ENCODE results near the gene LENG1. TPM values are rescaled to one million over a fixed set of nuclear protein-coding genes. Genes with fewer than 3 reads are reported as not detected.
"Not testable (repeated sequence)": the region's sequence is repeated elsewhere in the genome, so short reads cannot be mapped to it uniquely, and the experiment has no call there.

Gene LENG1
- 15.8 and 18.9 TPM in 2 replicates for total RNA-seq (2014; rRNA removed; shearing (Covaris generic))

GRCh38 chr19:54159352-54160181 is at the start of gene LENG1:
Gene LENG1, minus strand, starts transcription at chr19:54159721. Its CDS starts 26 bp downstream, at chr19:54159695.
- Histone ChIP-seq H3K27me3 (replicated peaks) (no peaks in the 10 kb centered on the region), H3K27ac (peak within 1 kb of the TSS; percentile 83), H3K4me3 (peak within 1 kb of the TSS; percentile 63), H3K4me1 (replicated peaks) (peaks cover 17% of the 10 kb centered on the region), H3K36me3 (peaks cover 38% of the 10 kb centered on the region), H3K9me3 (replicated peaks) (no peaks in the 10 kb centered on the region)
- DNase-seq (ENCODE audit: low read depth in 1 of 2, low spot score in 2 of 2) = peak; percentile 99 to 100

GRCh38 chr19:54208784-54209057 is 49.2 kb upstream of the LENG1 start:
- H3K36me3 ChIP-seq = peaks cover 62% of the 10 kb centered on the region
- no peaks in the 10 kb centered on the region for H3K27me3 ChIP-seq (replicated peaks)
- H3K4me3 ChIP-seq = no peak overlapping the region
- no peak for DNase-seq (ENCODE audit: low read depth in 1 of 2, low spot score in 2 of 2)
- no peaks in the 10 kb centered on the region for H3K9me3 ChIP-seq (replicated peaks)
- no peak overlapping the region for H3K27ac ChIP-seq
- peaks cover 30% of the 10 kb centered on the region for H3K4me1 ChIP-seq (replicated peaks)

- peak in 1 of 2 experiments; percentile 31 for DNase-seq (ENCODE audit: low read depth in 1 of 2, low spot score in 2 of 2)
- Histone ChIP-seq H3K27me3 (replicated peaks) (no peaks in the 10 kb centered on the region), H3K4me3 (no peak overlapping the region), H3K4me1 (replicated peaks) (peaks cover 34% of the 10 kb centered on the region), H3K9me3 (replicated peaks) (no peaks in the 10 kb centered on the region), H3K36me3 (peaks cover 68% of the 10 kb centered on the region), H3K27ac (no peak overlapping the region)
Measured at GRCh38 chr19:54207983-54208783, 48.7 kb upstream of the LENG1 start.

GRCh38 chr19:54207676-54207982 is 48.1 kb upstream of the LENG1 start:
- Histone ChIP-seq H3K4me1 (replicated peaks) (peaks cover 40% of the 10 kb centered on the region), H3K36me3 (peaks cover 73% of the 10 kb centered on the region), H3K27ac (no peak overlapping the region)

DNA sequence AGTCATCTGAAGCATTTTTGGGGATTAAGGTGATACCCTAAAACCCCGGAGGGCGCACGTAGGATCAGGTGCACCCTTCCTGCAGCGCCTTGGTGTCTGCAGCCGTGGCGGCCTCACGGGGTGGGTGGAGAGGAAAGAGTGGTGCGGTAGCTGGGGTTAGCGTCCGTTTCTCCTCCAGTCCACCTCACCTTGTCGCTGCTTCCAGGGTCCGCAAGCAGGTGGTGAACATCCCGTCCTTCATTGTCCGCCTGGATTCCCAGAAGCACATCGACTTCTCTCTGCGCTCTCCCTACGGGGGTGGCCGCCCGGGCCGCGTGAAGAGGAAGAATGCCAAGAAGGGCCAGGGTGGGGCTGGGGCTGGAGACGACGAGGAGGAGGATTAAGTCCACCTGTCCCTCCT is 47.7 kb upstream of the LENG1 start:
- H3K36me3 ChIP-seq = peaks cover 78% of the 10 kb centered on the region
- H3K4me3 ChIP-seq; H3K27ac ChIP-seq; DNase-seq (ENCODE audit: low read depth in 1 of 2, low spot score in 2 of 2); H3K9me3 ChIP-seq (replicated peaks); H3K27me3 ChIP-seq (replicated peaks): not testable (repeated sequence)
- peaks cover 44% of the 10 kb centered on the region for H3K4me1 ChIP-seq (replicated peaks)

More at GRCh38 chr19:54207676-54207982, 48.1 kb upstream of the LENG1 start:
- no peak for DNase-seq (ENCODE audit: low read depth in 1 of 2, low spot score in 2 of 2)
- no peak overlapping the region for H3K4me3 ChIP-seq
- H3K9me3 ChIP-seq (replicated peaks) = no peaks in the 10 kb centered on the region
- H3K27me3 ChIP-seq (replicated peaks) = no peaks in the 10 kb centered on the region

- H3K36me3 ChIP-seq = peaks cover 82% of the 10 kb centered on the region
- no peak overlapping the region for H3K27ac ChIP-seq
- no peak overlapping the region for H3K4me3 ChIP-seq
- H3K27me3 ChIP-seq (replicated peaks) = no peaks in the 10 kb centered on the region
- no peak for DNase-seq (ENCODE audit: low read depth in 1 of 2, low spot score in 2 of 2)
- H3K4me1 ChIP-seq (replicated peaks) = peaks cover 48% of the 10 kb centered on the region
- H3K9me3 ChIP-seq (replicated peaks) = no peaks in the 10 kb centered on the region
Measured at GRCh38 chr19:54206831-54207177, 47.3 kb upstream of the LENG1 start.

DNA sequence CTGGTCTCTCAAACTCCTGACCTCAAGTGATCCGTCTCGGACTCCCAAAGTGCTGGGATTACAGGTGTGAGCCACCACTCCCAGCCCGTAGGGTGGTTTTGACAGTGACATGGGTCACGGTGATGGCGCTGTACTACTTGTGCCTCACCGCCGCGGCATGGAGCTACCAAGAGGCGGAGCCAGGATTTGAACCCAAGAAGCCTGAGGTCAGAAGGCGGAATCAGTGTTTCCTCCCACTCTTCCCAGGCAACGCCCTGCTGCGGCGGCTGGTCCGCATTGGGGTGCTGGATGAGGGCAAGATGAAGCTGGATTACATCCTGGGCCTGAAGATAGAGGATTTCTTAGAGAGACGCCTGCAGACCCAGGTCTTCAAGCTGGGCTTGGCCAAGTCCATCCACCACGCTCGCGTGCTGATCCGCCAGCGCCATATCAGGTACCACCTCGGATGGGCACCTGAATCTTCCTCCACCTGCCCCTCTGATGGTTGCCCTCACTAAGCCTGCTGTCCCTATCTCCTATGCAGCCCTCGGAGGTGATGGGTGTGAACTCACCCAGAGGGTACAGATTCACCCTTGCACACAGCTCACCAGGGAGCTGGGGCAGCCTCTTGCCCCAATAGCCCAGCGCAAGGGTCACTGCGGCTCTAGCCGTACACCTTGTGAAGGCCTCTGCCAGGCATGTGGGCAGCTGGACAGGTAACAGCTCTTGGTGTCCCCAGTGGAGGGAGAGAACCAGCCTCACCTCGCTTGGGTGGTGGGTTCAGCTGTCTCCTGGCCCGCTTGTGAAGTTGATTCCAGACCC is 46.7 kb upstream of the LENG1 start:
- Histone ChIP-seq H3K9me3 (replicated peaks) (0 out of 2 replicates have a peak, but pooled peaks cover 3% of the 10 kb centered on the region), H3K4me1 (replicated peaks) (peaks cover 54% of the 10 kb centered on the region), H3K4me3 (no peak overlapping the region), H3K36me3 (peaks cover 87% of the 10 kb centered on the region), H3K27me3 (replicated peaks) (no peaks in the 10 kb centered on the region), H3K27ac (no peak overlapping the region)
- no peak for DNase-seq (ENCODE audit: low read depth in 1 of 2, low spot score in 2 of 2)

- Histone ChIP-seq H3K4me3 (no peak overlapping the region), H3K4me1 (replicated peaks) (peaks cover 53% of the 10 kb centered on the region), H3K36me3 (peaks cover 90% of the 10 kb centered on the region)
Measured at GRCh38 chr19:54204767-54205468, 45.4 kb upstream of the LENG1 start.

DNA sequence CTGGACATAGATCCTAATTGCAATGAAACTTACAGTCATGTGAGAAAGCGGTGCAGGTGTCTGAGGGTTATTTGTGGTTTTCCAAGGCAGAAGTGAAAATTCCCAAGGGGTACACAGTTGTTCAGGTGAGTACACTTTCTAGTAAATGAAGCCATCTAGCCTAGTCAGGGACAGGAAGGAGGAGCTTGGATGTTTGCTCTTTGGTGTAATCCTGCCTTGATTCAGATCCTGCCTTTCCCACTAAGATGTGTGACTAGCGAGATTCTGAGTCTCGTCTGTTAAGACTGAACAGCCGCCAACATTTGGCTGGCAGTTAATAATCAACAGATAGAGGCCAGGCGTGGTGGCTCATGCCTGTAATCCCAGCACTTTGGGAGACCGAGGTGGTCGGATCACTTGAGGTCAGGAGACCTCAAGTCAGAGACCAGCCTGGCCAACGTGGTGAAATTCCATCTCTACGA is 43.7 kb upstream of the LENG1 start:
- Histone ChIP-seq H3K9me3 (replicated peaks) (0 out of 2 replicates have a peak, but pooled peaks cover 3% of the 10 kb centered on the region), H3K4me3 (no peak overlapping the region), H3K27me3 (replicated peaks) (no peaks in the 10 kb centered on the region), H3K36me3 (peaks cover 76% of the 10 kb centered on the region), H3K27ac (no peak overlapping the region), H3K4me1 (replicated peaks) (peaks cover 36% of the 10 kb centered on the region)
- DNase-seq (ENCODE audit: low read depth in 1 of 2, low spot score in 2 of 2) = no peak

More at GRCh38 chr19:54204767-54205468, 45.4 kb upstream of the LENG1 start:
- no peak for DNase-seq (ENCODE audit: low read depth in 1 of 2, low spot score in 2 of 2)
- no peak overlapping the region for H3K27ac ChIP-seq
- 0 out of 2 replicates have a peak, but pooled peaks cover 3% of the 10 kb centered on the region for H3K9me3 ChIP-seq (replicated peaks)
- no peaks in the 10 kb centered on the region for H3K27me3 ChIP-seq (replicated peaks)

DNA sequence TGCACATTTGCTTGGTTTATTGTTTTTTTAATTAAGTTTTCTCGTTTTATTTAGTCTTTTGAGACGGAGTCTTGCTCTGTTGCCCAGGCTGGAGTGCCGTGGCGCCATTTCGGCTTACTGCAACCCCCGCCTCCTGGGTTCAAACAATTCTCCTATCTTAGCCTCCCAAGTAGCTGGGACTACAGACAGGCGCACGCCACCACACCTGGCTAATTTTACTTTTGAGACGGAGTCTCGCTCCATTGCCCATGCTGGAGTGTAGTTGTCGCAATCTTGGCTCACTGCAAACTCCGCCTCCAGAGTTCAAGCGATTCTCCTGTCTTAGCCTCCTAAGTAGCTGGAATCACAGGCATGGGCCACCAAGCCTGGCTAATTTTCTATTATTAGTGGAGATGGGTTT is 42.5 kb upstream of the LENG1 start:
- Histone ChIP-seq H3K4me3 (peak overlapping the region; percentile 62), H3K4me1 (replicated peaks) (peaks cover 31% of the 10 kb centered on the region)

GRCh38 chr19:54201172-54201701 is 41.7 kb upstream of the LENG1 start:
- Histone ChIP-seq H3K27ac (peak overlapping the region; percentile 82), H3K4me3 (peak overlapping the region; percentile 62), H3K4me1 (replicated peaks) (peaks cover 28% of the 10 kb centered on the region), H3K9me3 (replicated peaks) (0 out of 2 replicates have a peak, but pooled peaks cover 3% of the 10 kb centered on the region), H3K36me3 (peaks cover 56% of the 10 kb centered on the region), H3K27me3 (replicated peaks) (no peaks in the 10 kb centered on the region)
- DNase-seq (ENCODE audit: low read depth in 1 of 2, low spot score in 2 of 2) = no peak

More for the DNA sequence above, 42.5 kb upstream of the LENG1 start:
- Histone ChIP-seq H3K9me3 (replicated peaks) (0 out of 2 replicates have a peak, but pooled peaks cover 3% of the 10 kb centered on the region), H3K27me3 (replicated peaks) (no peaks in the 10 kb centered on the region), H3K27ac (no peak overlapping the region), H3K36me3 (peaks cover 64% of the 10 kb centered on the region)
- no peak for DNase-seq (ENCODE audit: low read depth in 1 of 2, low spot score in 2 of 2)

GRCh38 chr19:54199401-54199800 is 39.9 kb upstream of the LENG1 start:
- H3K27me3 ChIP-seq (replicated peaks) = no peaks in the 10 kb centered on the region
- H3K36me3 ChIP-seq = peaks cover 42% of the 10 kb centered on the region
- H3K9me3 ChIP-seq (replicated peaks) = 0 out of 2 replicates have a peak, but pooled peaks cover 3% of the 10 kb centered on the region
- H3K27ac ChIP-seq = no peak overlapping the region
- H3K4me1 ChIP-seq (replicated peaks) = peaks cover 28% of the 10 kb centered on the region
- DNase-seq (ENCODE audit: low read depth in 1 of 2, low spot score in 2 of 2) = no peak
- H3K4me3 ChIP-seq = no peak overlapping the region

GRCh38 chr19:54197121-54197520 is 37.6 kb upstream of the LENG1 start:
- Histone ChIP-seq H3K27me3 (replicated peaks) (no peaks in the 10 kb centered on the region), H3K36me3 (peaks cover 25% of the 10 kb centered on the region), H3K4me1 (replicated peaks) (peaks cover 14% of the 10 kb centered on the region)

More at GRCh38 chr19:54197121-54197520, 37.6 kb upstream of the LENG1 start:
- Histone ChIP-seq H3K27ac (no peak overlapping the region), H3K9me3 (replicated peaks) (0 out of 2 replicates have a peak, but pooled peaks cover 3% of the 10 kb centered on the region), H3K4me3 (no peak overlapping the region)
- no peak for DNase-seq (ENCODE audit: low read depth in 1 of 2, low spot score in 2 of 2)
